GM21529 (cell line): ENCODE measurements around the gene LRP8.

Experiments
- ATAC-seq: cut with Tn5 transposase; IDR thresholded peaks from one replicate; pipeline ENCODE4 v1.9.1; 2021; ENCODE audit not compliant: unreplicated experiment

LRP8 gene

GRCh38 chr1:53328009-53328461, at the start of gene LRP8:
Gene LRP8, minus strand, starts transcription at chr1:53328070. Its CDS starts 158 bp downstream, at chr1:53327912.
- ATAC-seq = peak; percentile 44

GRCh38 chr1:53377438-53377841, 49.6 kb upstream of the LRP8 start:
- ATAC-seq = no peak

- ATAC-seq = no peak
Measured at GRCh38 chr1:53376742-53377437, 49.0 kb upstream of the LRP8 start.

GRCh38 chr1:53376041-53376461, 48.2 kb upstream of the LRP8 start:
- ATAC-seq = no peak

GRCh38 chr1:53375440-53375839, 47.6 kb upstream of the LRP8 start:
- no peak for ATAC-seq

- ATAC-seq = no peak
Measured at GRCh38 chr1:53373246-53373645, 45.4 kb upstream of the LRP8 start.

GRCh38 chr1:53372501-53372951, 44.7 kb upstream of the LRP8 start:
- ATAC-seq = no peak

- ATAC-seq = no peak
Measured at GRCh38 chr1:53371851-53372250, 44.0 kb upstream of the LRP8 start.

- ATAC-seq = no peak
Measured at GRCh38 chr1:53371121-53371666, 43.3 kb upstream of the LRP8 start.

- no peak for ATAC-seq
Measured at GRCh38 chr1:53370369-53370961, 42.6 kb upstream of the LRP8 start.

GRCh38 chr1:53369761-53370160, 41.9 kb upstream of the LRP8 start:
- no peak for ATAC-seq

- no peak for ATAC-seq
Measured at GRCh38 chr1:53369034-53369750, 41.3 kb upstream of the LRP8 start.

GRCh38 chr1:53368314-53369033, 40.6 kb upstream of the LRP8 start:
- no peak for ATAC-seq

- ATAC-seq = peak; percentile 93
Measured at GRCh38 chr1:53367503-53368313, 39.8 kb upstream of the LRP8 start.

GRCh38 chr1:53366901-53367502, 39.1 kb upstream of the LRP8 start:
- no peak for ATAC-seq

- no peak for ATAC-seq
Measured at GRCh38 chr1:53365437-53366063, 37.7 kb upstream of the LRP8 start.

GRCh38 chr1:53362851-53363642, 35.2 kb upstream of the LRP8 start:
- no peak for ATAC-seq

- no peak for ATAC-seq
Measured at GRCh38 chr1:53362270-53362669, 34.4 kb upstream of the LRP8 start.
